ENCODE measurements around the gene WNT16.

The WNT16 gene

DNA sequence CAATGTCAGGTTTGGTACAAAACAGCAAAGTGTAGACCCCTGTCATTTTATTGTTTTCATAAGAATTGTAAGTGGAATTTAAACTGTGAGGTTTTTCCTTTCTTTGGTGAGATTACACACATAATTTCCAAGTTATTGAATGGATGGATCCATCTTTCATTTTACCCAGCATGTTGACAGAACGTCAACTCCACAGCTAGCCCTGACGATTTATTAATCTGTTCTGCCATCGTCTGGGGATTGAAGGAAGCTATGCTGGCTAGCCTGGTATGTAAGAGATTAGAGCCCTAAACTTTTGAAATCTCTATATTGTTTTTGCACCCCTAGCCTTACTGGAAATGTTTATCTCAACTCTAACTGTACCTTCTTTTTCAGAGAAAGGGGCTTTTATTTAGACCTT is 8.6 kb downstream of the WNT16 start:
- TF ChIP-seq TAF1 (IDR thresholded peaks at IDR 0.05; ENCODE audit: low read depth) (no peak), RAD21 (IDR thresholded peaks at IDR 0.05; ENCODE audit: low read depth) (0 out of 2 replicates have a peak, but pooled peaks have one; percentile 31), TEAD4 (IDR thresholded peaks at IDR 0.05) (no peak), EGR1 (IDR thresholded peaks at IDR 0.05) (no peak), TCF12 (IDR thresholded peaks at IDR 0.05; ENCODE audit: low read depth) (no peak), CREB1 (IDR thresholded peaks at IDR 0.05; ENCODE audit: low read depth) (no peak), ZBTB7A (IDR thresholded peaks at IDR 0.05; ENCODE audit: low read depth) (no peak)
- TF ChIP-seq, protein P1, sequence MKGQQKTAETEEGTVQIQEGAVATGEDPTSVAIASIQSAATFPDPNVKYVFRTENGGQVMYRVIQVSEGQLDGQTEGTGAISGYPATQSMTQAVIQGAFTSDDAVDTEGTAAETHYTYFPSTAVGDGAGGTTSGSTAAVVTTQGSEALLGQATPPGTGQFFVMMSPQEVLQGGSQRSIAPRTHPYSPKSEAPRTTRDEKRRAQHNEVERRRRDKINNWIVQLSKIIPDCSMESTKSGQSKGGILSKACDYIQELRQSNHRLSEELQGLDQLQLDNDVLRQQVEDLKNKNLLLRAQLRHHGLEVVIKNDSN (IDR thresholded peaks at IDR 0.05): no peak

DNA sequence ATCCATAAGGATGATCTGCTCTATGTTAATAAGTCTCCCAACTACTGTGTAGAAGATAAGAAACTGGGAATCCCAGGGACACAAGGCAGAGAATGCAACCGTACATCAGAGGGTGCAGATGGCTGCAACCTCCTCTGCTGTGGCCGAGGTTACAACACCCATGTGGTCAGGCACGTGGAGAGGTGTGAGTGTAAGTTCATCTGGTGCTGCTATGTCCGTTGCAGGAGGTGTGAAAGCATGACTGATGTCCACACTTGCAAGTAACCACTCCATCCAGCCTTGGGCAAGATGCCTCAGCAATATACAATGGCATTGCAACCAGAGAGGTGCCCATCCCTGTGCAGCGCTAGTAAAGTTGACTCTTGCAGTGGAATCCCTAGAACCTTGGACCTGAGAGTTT is 10.3 kb downstream of the WNT16 start:
- TF ChIP-seq MAX (IDR thresholded peaks at IDR 0.05) (no peak), RAD21 (IDR thresholded peaks at IDR 0.05; ENCODE audit: low read depth) (no peak), TAF1 (IDR thresholded peaks at IDR 0.05; ENCODE audit: low read depth) (no peak), NFIC (IDR thresholded peaks at IDR 0.05) (no peak), TCF12 (IDR thresholded peaks at IDR 0.05; ENCODE audit: low read depth) (no peak), CEBPB (IDR thresholded peaks at IDR 0.05) (no peak), FOXM1 (IDR thresholded peaks at IDR 0.05; ENCODE audit: borderline replicate concordance, low read depth) (no peak), TEAD4 (IDR thresholded peaks at IDR 0.05) (no peak), CREB1 (IDR thresholded peaks at IDR 0.05; ENCODE audit: low read depth) (no peak), EGR1 (IDR thresholded peaks at IDR 0.05) (no peak), ZBTB7A (IDR thresholded peaks at IDR 0.05; ENCODE audit: low read depth) (no peak), EP300 (IDR thresholded peaks at IDR 0.05; ENCODE audit: borderline replicate concordance) (no peak)
- TF ChIP-seq, protein P1 (IDR thresholded peaks at IDR 0.05): no peak
- TF ChIP-seq, protein P2, sequence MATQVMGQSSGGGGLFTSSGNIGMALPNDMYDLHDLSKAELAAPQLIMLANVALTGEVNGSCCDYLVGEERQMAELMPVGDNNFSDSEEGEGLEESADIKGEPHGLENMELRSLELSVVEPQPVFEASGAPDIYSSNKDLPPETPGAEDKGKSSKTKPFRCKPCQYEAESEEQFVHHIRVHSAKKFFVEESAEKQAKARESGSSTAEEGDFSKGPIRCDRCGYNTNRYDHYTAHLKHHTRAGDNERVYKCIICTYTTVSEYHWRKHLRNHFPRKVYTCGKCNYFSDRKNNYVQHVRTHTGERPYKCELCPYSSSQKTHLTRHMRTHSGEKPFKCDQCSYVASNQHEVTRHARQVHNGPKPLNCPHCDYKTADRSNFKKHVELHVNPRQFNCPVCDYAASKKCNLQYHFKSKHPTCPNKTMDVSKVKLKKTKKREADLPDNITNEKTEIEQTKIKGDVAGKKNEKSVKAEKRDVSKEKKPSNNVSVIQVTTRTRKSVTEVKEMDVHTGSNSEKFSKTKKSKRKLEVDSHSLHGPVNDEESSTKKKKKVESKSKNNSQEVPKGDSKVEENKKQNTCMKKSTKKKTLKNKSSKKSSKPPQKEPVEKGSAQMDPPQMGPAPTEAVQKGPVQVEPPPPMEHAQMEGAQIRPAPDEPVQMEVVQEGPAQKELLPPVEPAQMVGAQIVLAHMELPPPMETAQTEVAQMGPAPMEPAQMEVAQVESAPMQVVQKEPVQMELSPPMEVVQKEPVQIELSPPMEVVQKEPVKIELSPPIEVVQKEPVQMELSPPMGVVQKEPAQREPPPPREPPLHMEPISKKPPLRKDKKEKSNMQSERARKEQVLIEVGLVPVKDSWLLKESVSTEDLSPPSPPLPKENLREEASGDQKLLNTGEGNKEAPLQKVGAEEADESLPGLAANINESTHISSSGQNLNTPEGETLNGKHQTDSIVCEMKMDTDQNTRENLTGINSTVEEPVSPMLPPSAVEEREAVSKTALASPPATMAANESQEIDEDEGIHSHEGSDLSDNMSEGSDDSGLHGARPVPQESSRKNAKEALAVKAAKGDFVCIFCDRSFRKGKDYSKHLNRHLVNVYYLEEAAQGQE (IDR thresholded peaks at IDR 0.05; ENCODE audit: low read depth): no peak

DNA sequence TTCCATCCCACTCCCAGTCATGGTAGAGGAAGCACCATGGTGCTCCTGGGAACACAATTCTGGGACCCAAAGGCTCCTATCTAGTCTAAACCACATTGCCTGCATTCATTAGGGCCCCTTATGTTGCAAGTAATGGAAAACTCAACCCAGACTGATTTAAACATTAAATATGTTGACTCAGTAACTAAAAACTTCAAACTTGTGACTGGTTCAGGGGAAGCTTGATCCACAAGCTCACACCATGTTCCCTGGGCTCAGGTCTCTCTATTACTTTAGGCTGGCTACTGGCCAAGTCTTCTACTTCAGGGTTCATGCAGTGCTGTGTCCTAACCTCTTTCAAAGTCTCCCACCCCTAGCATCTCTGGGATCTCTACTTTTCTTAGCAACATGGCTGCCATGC is 13.1 kb downstream of the WNT16 start:
- TF ChIP-seq TEAD4 (IDR thresholded peaks at IDR 0.05): no peak
- TF ChIP-seq RAD21 (IDR thresholded peaks at IDR 0.05; ENCODE audit: low read depth): no peak
- TF ChIP-seq, protein P2 (IDR thresholded peaks at IDR 0.05; ENCODE audit: low read depth): no peak
- no peak for TF ChIP-seq EGR1 (IDR thresholded peaks at IDR 0.05)
- TF ChIP-seq ZBTB7A (IDR thresholded peaks at IDR 0.05; ENCODE audit: low read depth): no peak
- no peak for TF ChIP-seq CREB1 (IDR thresholded peaks at IDR 0.05; ENCODE audit: low read depth)
- TF ChIP-seq CEBPB (IDR thresholded peaks at IDR 0.05): no peak
- TF ChIP-seq TCF12 (IDR thresholded peaks at IDR 0.05; ENCODE audit: low read depth): no peak
- TF ChIP-seq FOXM1 (IDR thresholded peaks at IDR 0.05; ENCODE audit: borderline replicate concordance, low read depth): no peak
- no peak for TF ChIP-seq NFIC (IDR thresholded peaks at IDR 0.05)
- no peak for TF ChIP-seq EP300 (IDR thresholded peaks at IDR 0.05; ENCODE audit: borderline replicate concordance)
- TF ChIP-seq, protein P1 (IDR thresholded peaks at IDR 0.05): no peak
- no peak for TF ChIP-seq YY1 (IDR thresholded peaks at IDR 0.05; ENCODE audit: low read depth)

- no peak for TF ChIP-seq TCF12 (IDR thresholded peaks at IDR 0.05; ENCODE audit: low read depth)
- TF ChIP-seq TEAD4 (IDR thresholded peaks at IDR 0.05): no peak
- no peak for TF ChIP-seq NFIC (IDR thresholded peaks at IDR 0.05)
- TF ChIP-seq EP300 (IDR thresholded peaks at IDR 0.05; ENCODE audit: borderline replicate concordance): no peak
- TF ChIP-seq ZBTB7A (IDR thresholded peaks at IDR 0.05; ENCODE audit: low read depth): no peak
- TF ChIP-seq YY1 (IDR thresholded peaks at IDR 0.05; ENCODE audit: low read depth): no peak
- TF ChIP-seq CEBPB (IDR thresholded peaks at IDR 0.05): no peak
- no peak for TF ChIP-seq FOXM1 (IDR thresholded peaks at IDR 0.05; ENCODE audit: borderline replicate concordance, low read depth)
- no peak for TF ChIP-seq CREB1 (IDR thresholded peaks at IDR 0.05; ENCODE audit: low read depth)
- TF ChIP-seq TAF1 (IDR thresholded peaks at IDR 0.05; ENCODE audit: low read depth): no peak
- no peak for TF ChIP-seq MAX (IDR thresholded peaks at IDR 0.05)
- no peak for TF ChIP-seq EGR1 (IDR thresholded peaks at IDR 0.05)
These were observed 13.8 kb downstream of the WNT16 start for GRCh38 chr7:121342631-121343030.

DNA sequence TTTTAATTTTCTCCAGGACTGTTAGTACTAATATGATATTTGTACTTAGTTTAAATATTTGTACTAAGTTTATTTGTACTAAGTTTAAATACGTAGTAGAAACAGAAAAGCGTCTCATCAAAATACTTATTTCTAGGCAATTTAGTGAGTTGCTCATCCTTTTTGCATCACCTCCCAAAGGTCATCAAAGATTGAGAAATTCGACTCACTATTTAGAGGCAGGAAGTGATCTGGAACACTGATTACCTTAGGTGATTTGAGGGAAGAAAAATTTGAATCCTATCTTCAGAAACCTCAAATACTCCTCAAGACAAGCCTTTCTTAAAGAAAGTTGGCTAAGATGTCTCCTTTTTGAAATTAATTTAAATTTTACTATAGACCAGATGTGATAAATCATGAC is 14.5 kb downstream of the WNT16 start:
- no peak for TF ChIP-seq MAX (IDR thresholded peaks at IDR 0.05)
- TF ChIP-seq, protein P2 (IDR thresholded peaks at IDR 0.05; ENCODE audit: low read depth): no peak
- TF ChIP-seq ZBTB7A (IDR thresholded peaks at IDR 0.05; ENCODE audit: low read depth): no peak
- TF ChIP-seq EGR1 (IDR thresholded peaks at IDR 0.05): no peak
- no peak for TF ChIP-seq YY1 (IDR thresholded peaks at IDR 0.05; ENCODE audit: low read depth)
- no peak for TF ChIP-seq FOXM1 (IDR thresholded peaks at IDR 0.05; ENCODE audit: borderline replicate concordance, low read depth)
- TF ChIP-seq, protein P1 (IDR thresholded peaks at IDR 0.05): no peak
- TF ChIP-seq TEAD4 (IDR thresholded peaks at IDR 0.05): no peak
- TF ChIP-seq CEBPB (IDR thresholded peaks at IDR 0.05): no peak
- TF ChIP-seq RAD21 (IDR thresholded peaks at IDR 0.05; ENCODE audit: low read depth): no peak
- no peak for TF ChIP-seq NFIC (IDR thresholded peaks at IDR 0.05)
- no peak for TF ChIP-seq TAF1 (IDR thresholded peaks at IDR 0.05; ENCODE audit: low read depth)
- TF ChIP-seq EP300 (IDR thresholded peaks at IDR 0.05; ENCODE audit: borderline replicate concordance): no peak
- TF ChIP-seq CREB1 (IDR thresholded peaks at IDR 0.05; ENCODE audit: low read depth): no peak
- TF ChIP-seq TCF12 (IDR thresholded peaks at IDR 0.05; ENCODE audit: low read depth): no peak

Data from Ishikawa (cell line).